Stimulated activated CD8-positive, alpha-beta memory T cell treated with anti-CD3 and anti-CD28 coated beads, Interleukin-7, amount 100 ng/mL, for 4 hours (primary cell): ENCODE results near the gene TLE2.
"Not testable (repeated sequence)": the region's sequence is repeated elsewhere in the genome, so short reads cannot be mapped to it uniquely, and the experiment has no call there.

ENCODE experiments used
- DNase-seq, 2 donors: peaks; one replicate each; pipeline ENCODE4 v3.0.0-alpha.2; 2020; ENCODE audit warnings: low read depth in 2 of 2

Gene TLE2

DNA sequence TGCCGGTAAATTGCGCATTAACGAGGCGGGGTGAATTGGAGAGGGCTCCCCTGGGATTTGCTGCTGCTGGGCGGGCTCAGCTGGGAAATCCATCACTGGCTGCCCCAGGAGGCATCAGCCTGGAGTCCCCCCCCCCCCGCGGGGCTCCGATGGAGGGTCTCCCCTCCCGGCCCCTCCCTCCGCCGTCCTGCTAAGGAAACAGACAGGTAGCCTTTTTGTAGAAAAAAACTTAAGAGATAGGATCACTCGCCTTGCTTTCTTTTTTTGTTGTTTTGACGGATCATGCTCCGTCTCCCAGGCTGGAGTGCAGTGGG, 44.9 kb downstream of the TLE2 start:
- DNase-seq = no peak

GRCh38 chr19:2983351-2984214, 45.5 kb downstream of the TLE2 start:
- DNase-seq = no peak

GRCh38 chr19:2982983-2983350, 46.1 kb downstream of the TLE2 start:
- no peak for DNase-seq

DNA sequence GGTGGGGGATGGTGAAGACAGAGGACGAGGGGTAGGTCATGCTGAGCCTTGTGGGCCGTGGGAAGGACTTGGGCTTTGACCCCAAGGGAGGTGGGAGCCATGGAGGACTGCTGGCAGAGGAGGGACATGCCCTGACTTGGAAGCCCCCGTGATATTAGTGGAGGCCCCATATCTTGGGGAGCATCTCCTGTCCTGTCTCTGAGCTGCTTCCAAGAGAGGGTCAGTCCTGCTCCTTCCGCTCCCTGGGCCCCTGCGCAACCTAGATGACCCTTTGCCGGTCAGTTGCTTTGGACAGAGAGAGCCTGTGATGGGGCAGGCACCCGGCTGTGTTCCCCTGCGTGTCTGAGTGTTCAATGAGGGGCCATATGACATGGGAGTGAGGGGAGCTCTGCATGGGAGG, 46.5 kb downstream of the TLE2 start:
- no peak for DNase-seq

DNA sequence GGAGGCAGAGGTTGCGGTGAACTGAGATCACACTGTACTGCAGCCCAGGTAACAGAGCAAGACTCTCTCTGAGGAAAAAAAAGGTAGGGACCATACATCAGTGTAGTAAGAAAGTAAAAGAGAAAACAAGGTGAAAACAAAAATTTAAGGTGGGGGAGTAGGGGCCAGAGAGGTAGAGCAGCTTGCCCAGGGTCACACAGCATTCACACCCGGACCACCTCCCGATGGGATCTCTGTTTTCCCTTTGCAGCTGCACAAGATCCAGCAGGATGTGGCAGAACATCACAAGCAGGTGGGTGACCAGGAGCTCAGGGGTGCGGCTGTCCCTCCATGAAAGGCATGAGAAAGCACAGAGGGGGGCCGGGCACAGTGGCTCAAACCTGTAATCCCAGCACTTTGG, 47.2 kb downstream of the TLE2 start:
- no peak for DNase-seq

GRCh38 chr19:2978772-2979171, 50.3 kb downstream of the TLE2 start:
- DNase-seq = no peak

GRCh38 chr19:2978166-2978767, 50.8 kb downstream of the TLE2 start:
- DNase-seq = no peak

DNA sequence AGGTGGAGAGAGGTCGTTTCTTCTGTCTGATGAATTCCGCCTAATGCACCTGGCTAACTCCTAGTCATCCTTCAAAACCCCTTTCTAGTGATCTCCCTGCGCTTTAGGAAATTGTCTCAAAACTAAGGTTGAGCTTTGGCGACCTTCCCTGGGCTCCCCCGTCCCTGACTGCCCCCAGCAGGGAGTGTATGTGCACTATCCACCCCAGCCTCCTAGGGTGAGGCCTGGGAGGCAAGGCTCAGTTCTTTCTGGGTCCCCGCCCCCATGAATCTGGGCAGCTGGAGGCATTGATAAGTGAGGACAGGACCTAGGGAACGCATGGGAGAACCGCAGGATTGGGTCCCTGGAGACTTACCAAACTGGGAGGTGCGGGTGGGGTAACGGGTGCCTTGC, 51.3 kb downstream of the TLE2 start:
- no peak for DNase-seq

- peak; percentile 89 to 93 for DNase-seq
Observed at GRCh38 chr19:2977001-2977745, 51.9 kb downstream of the TLE2 start, which contains the start of gene TLE6. Gene TLE6, plus strand, starts transcription at chr19:2977564. Its CDS starts 670 bp downstream, at chr19:2978234.

DNA sequence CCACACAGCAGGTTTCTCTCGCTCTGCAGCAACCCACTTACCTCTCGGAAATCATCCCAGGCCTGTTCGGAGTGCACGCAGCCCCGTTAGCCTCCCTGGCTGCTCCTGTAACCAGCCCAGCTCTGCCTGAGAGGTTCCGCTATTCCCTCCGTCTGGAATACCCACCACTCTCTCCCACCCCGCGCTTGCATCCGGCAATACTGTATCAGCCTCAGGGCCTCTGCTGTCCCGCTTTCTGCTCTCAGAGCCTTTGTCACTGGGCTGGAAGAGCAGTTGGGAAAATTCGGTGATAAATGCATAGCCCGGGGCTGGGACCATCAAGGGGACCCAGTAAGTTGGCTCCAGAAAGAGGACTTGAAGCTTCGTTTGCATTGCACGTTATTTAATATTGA, 52.5 kb downstream of the TLE2 start:
- DNase-seq = no peak

DNA sequence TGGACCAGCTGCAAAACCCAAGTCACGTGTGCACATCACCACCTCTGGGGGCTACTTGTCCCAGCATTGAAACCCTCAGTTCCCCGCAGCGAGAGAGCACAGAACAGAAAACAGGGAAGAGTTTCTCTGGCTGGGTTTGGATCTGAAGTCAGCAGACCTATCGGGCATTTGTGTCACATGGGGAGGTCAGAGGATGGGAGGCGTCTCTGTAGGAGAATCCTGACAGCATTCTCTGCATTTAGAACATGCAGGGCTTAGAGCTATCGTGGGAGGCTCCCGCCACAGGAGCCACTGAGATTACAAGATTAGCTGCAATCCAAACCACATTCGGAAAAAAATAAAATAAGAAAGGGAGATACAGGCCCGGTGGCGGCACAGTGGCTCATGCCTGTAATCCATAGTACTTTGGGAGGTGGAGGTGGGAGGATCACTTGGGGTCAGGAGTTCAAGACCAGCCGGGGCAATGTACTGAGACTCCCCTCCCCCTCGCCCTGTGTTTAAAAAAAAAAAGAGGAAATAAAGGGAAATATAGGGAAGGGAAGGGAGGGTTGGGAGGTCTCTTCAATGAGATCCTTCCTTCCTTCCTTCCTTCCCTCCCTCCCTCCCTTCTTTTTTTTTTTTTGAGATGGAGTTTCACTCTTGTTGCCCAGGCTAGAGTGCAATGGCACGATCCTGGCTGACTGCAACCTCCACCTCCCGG, 54.6 kb downstream of the TLE2 start:
- DNase-seq = no peak

GRCh38 chr19:2973229-2973628, 55.9 kb downstream of the TLE2 start:
- no peak for DNase-seq

GRCh38 chr19:2970201-2970835, 58.8 kb downstream of the TLE2 start:
- DNase-seq = no peak

GRCh38 chr19:2969104-2969504, 60.0 kb downstream of the TLE2 start:
- DNase-seq = no peak

GRCh38 chr19:2967972-2968371, 61.1 kb downstream of the TLE2 start:
- DNase-seq = no peak

DNA sequence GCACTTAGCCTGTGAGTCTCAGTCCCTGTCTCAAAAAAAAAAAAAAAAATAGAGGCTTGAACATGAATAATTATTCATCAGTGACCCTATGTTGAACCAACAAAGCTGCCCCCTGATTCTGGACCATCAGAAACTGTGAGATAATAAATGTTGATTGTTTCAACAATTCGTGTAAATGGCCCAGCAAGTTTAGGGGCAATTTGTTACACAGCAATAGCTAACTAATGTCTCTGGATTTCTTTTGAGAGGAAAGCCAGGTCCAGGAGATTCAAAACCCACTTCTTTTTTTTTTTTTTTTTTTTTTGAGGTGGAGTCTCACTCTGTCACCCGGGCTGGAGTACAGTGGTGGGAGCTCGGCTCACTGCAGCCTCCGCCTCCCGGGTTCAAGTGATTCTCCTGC, 64.2 kb downstream of the TLE2 start:
- no peak for DNase-seq

DNA sequence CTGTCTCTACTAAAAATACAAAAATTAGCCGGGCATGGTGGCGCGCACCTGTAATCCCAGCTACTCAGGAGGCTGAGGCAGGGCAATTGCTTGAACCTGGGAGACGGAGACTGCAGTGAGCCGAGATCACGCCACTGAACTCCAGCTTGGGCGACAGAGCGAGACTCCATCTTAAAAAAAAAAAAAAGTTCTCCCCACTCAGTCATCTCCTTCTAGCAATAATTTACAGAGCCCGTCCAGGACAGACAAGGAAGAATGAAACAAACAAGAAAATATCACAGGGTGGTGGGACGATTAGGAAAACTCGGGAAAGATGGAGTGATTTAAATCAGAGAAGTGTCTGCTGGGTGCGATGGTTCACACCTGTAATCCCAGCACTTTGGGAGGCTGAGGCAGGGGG, 65.4 kb downstream of the TLE2 start:
- DNase-seq = not testable (repeated sequence)

DNA sequence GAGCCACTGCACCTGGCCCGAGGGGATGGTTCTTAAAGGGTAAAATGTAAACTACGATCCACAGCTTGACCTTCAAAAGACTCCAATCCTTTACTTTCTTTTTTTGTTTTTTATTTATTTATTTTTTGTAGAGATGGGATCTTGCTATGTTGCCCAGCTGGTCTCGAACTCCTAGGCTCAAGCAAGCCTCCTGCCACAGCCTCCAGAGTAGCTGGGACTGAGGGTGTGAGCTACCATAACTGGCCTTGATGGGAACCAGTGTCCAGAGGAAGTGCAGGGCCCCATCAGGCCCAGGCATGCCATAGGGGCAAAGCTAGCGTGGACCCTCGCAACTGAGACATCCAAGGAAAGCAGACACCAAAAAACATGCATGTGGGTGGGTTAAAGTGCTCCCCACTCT, 66.0 kb downstream of the TLE2 start:
- no peak for DNase-seq

DNA sequence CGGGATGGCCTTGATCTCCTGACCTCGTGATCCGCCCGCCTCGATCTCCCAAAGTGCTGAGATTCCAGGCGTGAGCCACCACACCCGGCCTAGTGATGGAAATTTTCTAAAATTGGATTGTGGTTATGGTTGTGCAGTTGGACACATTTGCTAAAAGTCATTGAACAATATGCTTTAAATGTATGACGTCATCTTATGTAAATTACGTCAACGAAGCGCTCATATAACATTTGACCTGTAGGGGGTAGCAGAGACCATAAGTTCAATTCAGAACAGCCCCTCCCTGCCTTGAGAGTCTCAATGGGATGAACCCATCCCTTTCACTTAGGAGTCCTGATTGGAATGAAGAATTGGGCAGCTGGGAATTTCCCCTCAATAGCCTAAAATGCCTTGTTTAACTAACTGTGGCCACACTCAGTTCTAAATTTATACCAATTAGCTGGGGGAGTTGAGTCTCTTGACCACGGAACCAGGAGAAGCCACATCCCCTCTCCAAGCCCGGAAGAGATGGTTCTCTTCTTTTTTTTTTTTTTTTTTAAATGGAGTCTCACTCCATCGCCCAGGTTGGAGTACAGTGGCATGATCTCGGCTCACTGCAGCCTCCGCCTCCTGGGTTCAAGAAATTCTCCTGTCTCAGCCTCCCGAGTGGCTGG, 66.9 kb downstream of the TLE2 start:
- DNase-seq = no peak

DNA sequence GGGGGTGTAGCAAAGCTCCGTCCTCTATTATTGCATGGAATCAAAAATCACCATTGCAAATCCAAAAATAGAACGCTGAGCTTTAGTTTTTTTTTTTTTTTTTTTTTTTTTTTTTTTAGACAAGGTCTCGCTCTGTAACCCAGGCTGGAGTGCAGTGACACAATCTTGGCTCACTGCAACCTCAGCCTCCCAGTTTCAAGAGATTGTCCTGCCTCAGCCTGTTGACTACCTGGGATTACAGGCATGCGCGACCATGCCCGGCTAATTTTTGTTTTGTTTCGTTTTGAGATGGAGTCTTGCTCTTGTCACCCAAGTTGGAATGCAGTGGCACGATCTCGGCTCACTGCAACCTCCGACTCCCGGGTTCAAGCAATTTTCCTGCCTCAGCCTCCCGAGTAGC, 69.0 kb downstream of the TLE2 start:
- DNase-seq = no peak

DNA sequence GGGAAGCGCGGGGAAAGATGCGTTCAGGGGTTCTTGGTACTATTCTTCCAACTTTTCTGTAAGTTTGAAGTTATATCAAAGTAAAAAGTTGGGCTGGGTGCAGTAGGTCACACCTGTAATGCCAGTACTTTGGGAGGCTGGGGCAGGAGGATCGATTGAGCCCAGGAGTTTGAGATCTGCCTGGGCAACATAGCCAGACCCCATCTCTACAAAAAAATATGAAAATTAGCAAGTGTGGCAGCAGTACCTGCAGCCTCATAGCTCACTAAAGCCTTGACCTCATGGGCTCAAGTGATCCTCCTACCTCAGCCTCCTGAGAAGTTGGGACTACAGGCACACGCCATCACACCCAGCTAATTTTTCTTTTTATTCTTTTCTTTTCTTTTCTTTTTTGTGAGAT, 71.9 kb downstream of the TLE2 start:
- DNase-seq = no peak
